NCI-H1417 treated with DMSO at 0.1 percent for 48 hours (cell line): ENCODE measurements around the gene TUBA8.
"Not testable (repeated sequence)": the region's sequence is repeated elsewhere in the genome, so short reads cannot be mapped to it uniquely, and the experiment has no call there.

Experiments
- DNase-seq: peaks from one replicate; lab custom pipeline; 2025; lab: John Stamatoyannopoulos, UW

Gene TUBA8

DNA sequence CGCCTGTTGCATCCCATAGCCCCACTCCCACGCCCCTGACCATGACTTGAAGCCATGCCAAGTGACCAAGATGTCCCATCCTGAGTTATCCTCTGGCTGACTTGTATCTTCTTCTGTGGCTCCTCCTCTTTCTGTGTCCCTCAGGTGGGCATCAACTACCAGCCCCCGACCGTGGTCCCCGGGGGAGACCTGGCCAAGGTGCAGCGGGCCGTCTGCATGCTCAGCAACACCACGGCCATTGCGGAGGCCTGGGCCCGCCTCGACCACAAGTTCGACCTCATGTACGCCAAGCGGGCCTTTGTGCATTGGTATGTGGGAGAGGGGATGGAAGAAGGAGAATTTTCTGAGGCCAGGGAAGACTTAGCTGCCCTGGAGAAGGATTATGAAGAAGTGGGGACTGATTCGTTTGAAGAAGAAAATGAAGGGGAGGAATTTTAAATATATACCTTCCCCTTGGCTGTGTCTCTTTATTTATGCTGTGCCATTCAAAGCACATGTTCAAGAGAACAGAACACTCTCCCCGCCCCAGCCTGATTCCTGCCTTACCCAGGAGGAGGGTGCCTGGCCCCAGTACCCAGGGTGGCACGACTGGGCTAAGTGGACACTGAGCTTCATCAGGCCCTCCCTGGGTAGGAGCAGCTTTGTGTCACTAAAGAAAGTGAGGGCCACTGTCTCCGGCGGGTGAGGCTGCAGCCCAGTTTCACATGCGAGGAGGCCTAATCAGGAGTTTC is 20.3 kb downstream of the TUBA8 start:
- DNase-seq: no peak

DNA sequence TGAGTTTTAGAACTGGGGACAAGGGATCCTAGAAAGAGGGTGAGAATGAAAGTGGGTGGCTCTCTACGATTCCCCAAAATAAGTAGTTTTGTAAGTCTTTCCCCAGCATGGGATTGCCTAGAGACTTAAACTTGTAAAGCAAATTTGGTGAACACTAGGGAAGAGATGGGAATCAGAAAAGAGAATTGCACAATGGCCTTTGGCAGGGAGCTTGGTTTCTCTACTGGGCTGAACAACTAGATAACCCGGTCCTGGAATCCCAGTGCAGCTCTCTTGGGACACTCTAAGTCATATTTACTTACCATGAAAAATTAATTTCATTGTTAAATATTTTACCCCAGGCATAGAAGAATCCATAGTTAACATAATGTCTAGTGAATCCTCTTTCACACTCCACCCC is 22.8 kb downstream of the TUBA8 start:
- no peak for DNase-seq

DNA sequence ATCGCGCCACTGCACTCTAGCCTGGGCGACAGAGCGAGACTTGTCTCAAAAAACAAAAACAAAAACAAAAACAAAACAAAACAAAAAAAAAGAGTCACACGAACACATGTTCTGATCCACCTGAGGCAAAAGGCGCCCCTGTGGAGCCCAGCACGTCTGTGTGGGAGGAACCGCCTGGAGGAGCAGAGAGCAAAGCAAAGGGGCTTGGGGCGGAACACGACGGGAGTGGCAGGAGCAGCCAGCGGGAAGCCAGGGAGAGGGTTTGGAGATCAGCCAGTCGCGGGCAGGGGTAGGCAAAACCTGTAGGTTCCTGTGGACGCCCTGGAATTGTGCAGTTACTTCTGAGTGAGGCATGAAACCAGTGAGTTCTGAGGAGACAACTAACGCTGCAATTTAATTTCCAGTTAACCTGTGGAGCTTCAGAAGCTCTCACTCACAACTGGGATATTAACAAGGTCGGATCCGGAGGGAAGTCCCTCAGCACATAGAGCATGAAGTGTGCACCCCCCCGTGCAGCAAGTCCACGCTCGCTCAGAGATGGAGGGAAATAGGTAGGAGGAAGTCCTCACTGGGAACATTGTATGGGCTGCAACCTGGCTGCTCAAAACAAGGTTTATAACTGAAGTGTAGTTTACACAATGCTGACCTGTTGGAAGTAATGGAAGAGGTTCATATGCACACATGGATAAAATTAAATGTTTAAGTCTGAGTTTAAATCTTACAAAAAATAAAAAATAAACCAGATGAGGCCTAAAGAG is 26.1 kb downstream of the TUBA8 start:
- no peak for DNase-seq

DNA sequence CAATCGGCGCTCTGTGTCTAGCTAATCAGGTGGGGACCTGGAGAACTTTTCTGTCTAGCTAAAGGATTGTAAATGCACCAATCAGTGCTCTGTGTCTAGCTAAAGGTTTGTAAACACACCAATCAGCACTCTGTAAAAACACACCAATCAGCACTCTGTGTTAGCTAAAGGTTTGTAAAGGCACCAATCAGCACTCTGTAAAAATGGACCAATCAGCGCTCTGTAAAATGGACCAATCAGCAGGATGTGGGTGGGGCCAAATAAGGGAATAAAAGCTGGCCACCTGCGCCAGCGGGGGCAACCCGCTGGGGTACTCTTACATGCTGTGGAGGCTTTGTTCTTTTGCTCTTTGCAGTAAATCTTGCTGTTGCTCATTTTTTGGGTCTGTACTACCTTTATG is 30.4 kb downstream of the TUBA8 start:
- DNase-seq: not testable (repeated sequence)

DNA sequence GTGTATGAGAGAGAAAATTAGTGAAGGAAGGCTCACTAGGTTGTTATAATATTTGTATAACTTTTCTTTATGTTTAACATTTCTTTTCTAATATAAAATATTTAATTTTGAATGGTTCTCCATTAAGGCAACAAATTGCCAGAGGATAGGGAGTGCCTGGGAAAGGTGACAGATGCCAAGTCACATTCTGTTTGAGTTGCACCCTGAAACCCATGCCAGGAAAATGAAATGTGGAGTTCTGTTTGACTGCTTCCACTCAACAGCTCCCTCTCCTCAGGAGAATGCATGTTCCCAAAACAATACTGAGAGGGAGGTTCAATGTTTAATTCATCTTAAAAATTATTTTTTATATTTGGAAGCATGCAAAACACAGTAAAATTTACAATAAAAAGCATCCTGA is 33.5 kb downstream of the TUBA8 start:
- no peak for DNase-seq

DNA sequence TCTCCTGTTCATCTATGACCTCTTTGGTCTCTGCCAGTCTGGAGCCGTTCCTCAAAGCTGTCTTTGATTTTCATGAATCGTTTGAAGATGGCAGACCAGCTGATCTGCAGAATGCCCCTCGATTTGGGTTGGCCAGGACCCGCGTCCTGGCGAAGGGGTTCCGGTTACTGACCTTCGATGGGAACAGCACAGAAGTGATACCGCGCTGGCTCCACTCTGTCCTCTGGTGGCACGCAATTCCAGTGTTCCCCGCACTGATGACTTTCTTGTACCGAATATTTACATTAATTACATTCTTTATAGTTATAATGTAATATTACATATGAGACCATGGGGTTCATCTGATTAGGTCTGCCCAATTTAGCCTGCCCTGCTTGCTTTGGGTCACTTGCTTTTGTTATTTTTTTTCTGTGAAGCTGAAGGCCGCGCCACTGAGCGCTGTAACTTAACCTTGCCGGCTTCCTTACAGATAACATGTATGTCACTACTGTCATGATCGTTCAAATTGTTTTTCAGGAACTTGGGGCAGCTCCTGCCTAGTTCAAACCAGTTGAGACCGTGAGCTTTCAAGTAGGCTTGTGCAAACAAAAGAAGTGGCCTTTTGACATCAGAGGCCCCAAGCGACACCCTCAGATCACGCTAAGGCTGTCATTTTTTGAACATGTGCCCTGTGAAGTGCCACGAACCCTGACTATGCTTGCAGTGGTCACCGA is 35.2 kb downstream of the TUBA8 start:
- no peak for DNase-seq

DNA sequence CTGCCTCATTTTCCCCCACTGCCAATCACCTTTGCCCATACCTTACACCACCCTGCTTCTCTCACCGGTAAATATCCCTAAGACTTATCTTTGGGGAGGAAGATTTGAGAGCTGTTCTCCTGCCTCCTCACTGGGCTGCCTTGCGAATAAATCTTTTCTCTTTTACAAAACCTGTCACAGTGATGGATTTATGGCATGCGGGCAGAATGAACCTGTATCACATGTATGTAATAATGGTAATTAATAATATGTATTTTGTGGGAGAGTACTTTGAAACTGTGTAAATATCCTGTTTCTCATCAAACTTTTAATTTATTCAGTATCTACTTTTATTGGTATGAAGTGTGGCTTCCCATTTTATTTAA is 35.8 kb downstream of the TUBA8 start:
- no peak for DNase-seq

DNA sequence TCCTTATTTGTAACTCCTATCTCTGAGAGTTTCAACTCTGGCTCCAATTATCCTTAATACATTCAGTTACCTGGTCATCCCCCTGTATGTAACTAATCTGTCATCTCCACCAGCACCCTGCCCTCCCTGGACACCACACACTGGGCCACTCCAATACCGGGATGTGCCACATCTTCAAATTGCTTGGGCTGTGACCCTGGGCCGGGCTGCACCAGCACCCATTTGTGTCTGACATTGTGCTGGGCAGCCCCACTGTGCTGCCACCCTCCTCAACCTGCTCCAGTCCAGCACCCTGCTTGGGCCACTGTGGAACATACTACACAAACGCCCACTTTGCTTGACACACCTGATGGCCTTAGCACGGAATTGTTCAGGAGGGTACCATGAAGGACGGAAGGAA is 37.2 kb downstream of the TUBA8 start:
- DNase-seq: no peak

DNA sequence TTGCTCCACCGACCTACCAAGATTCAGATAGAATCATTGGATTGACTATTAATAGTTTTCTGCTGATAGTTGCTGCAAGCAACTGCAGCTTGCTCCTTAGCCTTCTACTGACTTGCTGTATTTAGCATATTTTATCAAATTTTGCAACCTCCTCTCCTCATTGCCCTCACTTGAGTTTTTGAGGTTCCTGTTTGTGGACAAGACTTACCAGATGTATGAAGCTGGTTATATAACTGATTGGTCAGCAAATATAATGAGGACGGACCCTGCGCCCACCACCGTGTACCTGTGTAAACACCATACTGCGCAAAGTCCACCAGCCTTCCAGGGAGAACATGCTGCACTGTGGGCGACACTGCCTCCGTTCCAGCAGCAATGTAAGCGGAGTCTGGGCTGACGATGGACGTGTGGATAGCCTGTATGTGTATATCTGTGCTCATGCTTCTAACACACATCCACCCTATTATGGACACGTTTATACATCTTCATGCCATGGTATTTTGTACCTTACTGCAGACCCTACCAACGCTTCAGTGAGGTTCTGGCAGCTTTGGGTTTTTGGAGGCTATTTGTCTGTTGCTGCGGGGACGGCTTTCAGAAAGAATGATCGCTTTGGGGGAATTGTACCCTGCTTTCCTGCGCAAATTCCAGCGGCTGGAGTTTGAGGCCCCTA is 37.8 kb downstream of the TUBA8 start:
- no peak for DNase-seq

DNA sequence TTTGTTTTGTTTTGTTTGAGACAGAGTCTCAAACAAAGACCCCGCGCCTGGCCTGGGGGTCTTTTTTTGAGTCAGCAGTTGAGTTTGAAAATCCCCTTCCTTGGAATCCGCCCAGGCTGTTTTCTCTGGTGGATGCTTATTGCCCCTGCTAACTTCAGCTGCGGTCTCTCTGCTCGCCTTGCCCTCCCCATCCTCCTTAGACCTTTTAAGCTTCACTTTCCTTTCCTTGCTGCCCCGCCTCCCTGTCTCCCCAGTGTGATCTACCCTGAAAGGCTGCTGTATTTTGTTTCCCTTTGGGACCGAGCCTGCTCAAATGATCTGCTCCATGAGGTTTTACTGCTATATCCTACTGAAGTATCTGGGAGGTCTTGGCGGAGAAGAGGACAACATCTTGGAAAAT is 41.9 kb downstream of the TUBA8 start:
- no peak for DNase-seq

DNA sequence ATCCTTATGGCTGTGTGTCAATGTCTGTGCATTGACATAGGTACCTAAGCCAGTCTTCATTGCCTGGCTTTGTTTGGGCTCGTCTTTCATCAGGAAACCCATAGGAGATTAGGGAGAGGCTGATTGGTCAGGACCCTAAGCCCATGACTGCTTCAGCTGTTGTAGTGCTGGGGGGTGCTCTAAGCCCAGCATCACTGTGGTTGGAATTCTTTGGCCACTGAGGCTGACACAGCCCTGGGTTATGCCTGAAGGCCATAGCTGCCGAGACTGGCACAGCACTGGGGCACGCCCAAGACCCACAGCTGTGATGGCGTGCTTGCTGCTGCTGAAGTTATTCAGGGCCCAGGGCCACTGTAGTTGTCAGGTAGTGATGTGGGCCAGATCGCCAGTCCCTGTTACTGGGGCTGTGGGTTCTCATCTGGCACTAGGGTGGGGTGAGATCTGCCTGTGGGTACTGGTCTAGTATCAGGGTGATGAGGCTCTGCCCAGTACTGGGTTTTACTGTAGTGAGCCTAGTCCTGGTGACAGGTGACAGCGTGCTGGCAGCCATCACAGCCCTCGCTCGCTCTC is 44.3 kb downstream of the TUBA8 start:
- DNase-seq: no peak

DNA sequence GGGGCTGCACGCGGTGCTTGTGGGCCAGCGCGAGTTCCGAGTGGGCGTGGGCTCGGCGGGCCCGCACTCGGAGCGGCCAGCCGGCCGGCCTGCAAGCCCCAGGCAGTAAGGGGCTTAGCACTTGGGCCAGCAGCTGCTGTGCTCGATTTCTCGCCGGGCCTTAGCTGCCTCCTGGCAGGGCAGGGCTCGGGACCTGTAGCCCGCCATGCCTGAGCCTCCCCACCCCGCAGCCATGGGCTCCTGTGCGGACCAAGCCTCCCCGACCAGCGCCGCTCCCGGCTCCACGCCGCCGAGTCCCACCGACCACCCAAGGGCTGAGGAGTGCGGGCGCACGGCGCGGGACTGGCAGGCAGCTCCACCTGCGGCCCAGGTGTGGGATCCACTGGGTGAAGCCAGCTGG is 44.9 kb downstream of the TUBA8 start:
- DNase-seq: not testable (repeated sequence)

DNA sequence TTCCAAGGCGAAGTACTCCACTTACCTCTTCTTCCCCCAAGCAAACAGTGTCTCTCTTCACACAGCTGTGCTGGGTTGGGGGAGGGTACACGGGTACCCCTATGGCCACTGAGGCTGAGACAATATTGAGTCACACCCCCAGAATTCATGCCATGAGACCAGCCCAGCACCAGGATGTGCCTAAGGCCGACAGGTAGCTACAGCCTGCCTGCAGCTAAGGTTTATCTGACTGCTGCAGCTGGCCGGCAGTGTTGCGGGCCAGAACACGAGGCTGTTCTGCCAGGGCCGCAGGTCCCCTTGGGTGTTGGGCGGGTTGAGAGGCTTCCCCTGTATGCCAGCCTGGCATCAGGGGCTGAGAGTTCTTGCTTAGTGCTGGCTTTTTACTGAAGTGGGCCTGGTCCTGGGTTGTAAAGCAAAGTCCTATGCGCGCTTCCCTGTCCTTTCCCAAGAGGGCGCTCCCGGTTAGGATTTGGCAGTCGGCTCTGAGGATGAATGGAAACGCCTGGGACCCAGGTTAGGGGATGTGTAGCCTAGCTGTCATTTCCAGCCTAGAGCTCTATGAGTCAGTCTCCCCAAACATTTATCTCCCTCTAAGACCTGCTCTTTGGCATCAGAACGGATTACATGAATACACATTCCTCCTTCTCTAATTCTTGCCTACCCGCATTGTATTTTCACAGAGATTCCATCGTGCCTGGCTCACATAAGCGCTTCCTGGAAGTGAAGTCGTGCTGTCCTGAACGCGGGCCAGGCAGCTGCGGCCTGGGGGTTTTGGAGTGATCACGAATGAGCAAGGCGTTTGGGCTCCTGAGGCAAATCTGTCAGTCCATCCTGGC is 46.5 kb downstream of the TUBA8 start:
- DNase-seq: no peak

DNA sequence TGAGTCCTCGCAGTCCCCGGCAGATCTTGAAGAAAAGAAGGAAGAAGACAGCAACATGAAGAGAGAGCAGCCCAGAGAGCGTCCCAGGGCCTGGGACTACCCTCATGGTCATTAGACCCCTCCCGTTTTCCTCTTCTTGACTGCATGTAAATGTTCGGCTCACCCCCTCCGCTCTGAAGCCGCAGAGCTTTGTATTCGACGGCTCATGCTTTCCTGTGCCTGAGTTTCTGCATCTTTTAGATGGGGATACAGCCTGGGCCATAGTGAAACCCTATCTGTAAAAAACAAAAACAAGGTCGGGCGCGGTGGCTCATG is 47.1 kb downstream of the TUBA8 start:
- DNase-seq: no peak

DNA sequence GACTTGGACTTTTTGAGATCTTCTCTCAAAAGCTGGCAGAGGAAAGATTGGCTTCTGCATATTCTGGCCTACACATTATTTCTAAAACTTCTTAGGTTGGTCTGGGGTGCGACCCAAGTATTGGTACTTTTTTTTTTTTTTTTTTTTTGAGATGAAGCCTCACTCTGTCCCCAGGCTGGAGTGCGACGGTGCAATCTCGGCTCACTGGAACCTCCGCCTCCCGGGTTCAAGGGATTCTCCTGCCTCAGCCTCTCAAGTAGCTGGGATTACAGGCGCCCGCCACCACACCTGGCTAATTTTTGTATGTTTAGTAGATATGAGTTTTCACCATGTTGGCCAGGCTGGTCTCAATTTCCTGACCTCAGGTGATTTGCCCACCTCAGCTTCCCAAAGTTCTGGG is 50.0 kb downstream of the TUBA8 start:
- not testable (repeated sequence) for DNase-seq

DNA sequence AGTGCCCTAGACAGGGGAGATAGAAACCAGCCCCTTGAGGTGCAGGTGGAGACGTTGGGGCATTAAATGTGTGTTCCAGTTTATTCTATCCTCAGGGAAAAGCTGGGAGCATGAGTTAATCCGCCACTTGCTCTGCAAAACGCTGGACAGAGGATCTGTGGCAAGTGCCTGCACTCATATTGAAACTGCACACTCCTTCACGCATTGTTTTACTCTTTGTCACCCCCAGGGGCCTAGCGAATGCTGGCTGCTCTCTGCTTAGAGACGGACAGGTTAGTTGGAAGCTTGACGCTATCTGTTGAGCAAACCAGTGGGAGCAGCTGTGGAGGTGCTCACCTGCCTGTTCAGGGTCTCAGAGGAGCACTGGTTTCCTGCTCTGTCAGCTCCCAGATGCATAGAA is 53.2 kb downstream of the TUBA8 start:
- not testable (repeated sequence) for DNase-seq

DNA sequence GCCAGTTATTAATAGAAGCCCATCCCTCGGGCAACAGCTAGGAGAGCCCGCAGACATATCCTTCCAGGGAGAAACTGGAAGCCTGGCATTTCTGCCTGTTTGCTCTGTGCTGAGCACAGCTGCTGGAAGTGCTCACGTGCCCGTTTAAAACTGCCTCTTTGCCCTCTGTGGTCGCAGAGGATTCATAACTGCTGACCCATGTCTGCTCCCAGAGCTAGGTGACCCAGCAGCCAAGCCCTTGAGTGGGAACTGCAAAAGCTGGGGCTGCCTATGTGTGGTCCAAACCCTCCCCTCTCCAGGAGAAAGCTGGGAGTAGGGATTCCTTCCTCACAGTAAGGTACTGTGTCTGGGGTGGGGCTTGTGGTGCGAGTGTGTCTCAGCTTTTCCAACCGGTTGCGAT is 54.0 kb downstream of the TUBA8 start:
- DNase-seq: not testable (repeated sequence)

DNA sequence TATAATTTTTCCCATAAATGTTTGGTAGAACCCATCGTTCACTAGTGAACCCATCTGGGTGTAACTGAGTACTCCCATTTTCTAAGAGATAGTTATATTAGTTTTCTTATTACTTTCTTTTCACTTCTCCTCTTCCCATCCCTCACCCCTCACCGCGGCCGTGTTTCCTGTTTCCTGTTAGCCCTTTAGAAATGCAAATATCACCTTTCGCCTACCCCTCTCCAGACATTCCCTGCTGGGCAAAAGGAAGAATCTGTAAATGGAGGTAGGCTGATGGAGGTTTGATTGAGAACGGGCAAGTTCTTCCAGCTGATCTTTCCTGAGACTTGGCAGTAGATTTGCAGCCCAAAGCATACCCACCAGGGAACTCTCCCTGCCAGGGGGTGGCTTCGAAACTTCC is 54.7 kb downstream of the TUBA8 start:
- DNase-seq: not testable (repeated sequence)

DNA sequence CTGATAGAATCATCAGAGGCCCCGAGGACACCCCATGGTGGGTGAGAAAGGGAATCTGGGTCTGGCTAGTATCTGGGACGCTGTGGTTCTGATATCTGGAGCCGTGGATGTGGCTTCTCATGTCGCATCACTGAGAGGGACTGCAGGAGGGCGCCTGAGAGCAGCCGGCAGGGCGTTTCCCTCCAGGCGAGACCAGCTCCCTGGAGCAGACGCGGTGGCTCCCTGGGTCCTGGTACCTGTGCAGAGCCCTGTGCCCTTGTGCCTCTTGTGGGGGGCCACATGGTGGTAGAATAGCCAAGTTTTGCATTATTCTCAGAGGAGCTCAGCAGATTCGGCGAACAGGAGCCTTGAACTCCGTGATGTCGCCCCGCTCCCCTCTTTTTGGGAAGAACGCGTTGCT is 59.7 kb downstream of the TUBA8 start:
- DNase-seq: not testable (repeated sequence)

DNA sequence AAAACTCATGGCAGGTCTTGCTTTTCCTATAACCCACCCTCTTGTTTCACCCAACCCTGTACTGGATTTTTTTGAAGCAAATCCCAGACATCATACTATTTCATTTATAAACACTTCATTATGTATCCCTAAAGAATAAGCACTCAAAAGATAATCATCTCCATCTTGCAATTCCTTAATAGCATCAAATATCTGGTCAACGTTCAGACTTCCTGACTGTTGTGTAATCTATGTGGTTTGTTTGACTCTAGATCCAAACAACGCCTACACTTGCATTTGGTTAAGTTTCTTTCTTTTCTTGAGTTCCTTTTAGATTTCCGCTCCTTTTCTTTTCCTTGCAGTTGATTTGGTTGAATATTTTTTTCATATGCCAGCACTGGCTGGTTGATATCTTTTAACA is 61.6 kb downstream of the TUBA8 start:
- not testable (repeated sequence) for DNase-seq

DNA sequence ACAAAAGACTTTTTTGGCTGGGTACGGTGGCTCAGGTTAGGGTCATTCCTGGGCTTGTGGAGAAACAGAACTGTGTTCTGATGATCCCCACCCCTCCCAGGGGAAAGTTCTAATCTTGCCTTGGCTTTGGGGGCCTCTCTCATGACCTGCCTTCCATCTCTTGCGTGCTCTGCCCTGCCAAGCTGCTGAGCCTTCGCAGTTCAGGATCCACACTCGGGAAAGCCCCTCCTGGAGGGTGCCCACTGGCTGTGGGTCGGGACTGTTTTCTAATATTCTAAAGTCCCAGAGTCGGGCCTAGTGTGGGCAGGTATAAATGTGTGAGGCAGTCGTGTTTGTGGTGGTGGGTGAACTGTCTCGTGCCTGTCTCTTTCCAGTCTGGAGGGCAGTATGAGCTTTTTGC is 62.2 kb downstream of the TUBA8 start:
- not testable (repeated sequence) for DNase-seq
